H1 (cell line): ENCODE results near the gene NBAS. TPM values are rescaled to one million over a fixed set of nuclear protein-coding genes. Genes with fewer than 3 reads are reported as not detected.

Source experiments
- ATF2 ChIP-seq: IDR thresholded peaks from 2 replicates; pipeline ENCODE4 v1.6.1; 2012; ENCODE audit warnings: low read length, inconsistent platforms
- KDM1A ChIP-seq: fragments of 200-600, 300-600 bp; sonication (generic); IDR thresholded peaks from 2 replicates; pipeline ENCODE4 v1.7.1; 2016; ENCODE audit warnings: mild to moderate bottlenecking, low read length, borderline replicate concordance
- RAD21 ChIP-seq, 2 experiments: IDR thresholded peaks in 1 of 2; conservative IDR thresholded peaks in 1 of 2; 2 replicates each; pipeline ENCODE4 v1.6.1; 2011; ENCODE audit warnings: low read depth in 2 of 2, low read length in 2 of 2, improper control_type of control experiment in 1 of 2, inconsistent platforms in 1 of 2, mild to moderate bottlenecking in 1 of 2, moderate library complexity in 1 of 2
- RXRA ChIP-seq: IDR thresholded peaks from 2 replicates; pipeline ENCODE4 v1.6.1; 2011; ENCODE audit warnings: low read depth, mild to moderate bottlenecking, low read length, moderate library complexity; ENCODE audit not compliant: insufficient read depth
- polyA plus RNA-seq, 7 experiments: library from polyadenylated mRNA; depleted of rRNA in 3 of 7; stranded (reverse) in 5 of 7; unstranded in 2 of 7; fragments of >200 nt in 5 of 7; fragments of 200-250 nt in 2 of 7; gene quantifications; 1 replicate in 5 of 7; 2 replicates in 1 of 7; 4 replicates in 1 of 7; pipeline versions ENCODE4 v1.2.1 to v1.2.3, GENCODE V29; 2011 to 2013; ENCODE audit warnings: missing spikeins in 2 of 7, mixed read lengths in 2 of 7
- total RNA-seq: library from RNA; stranded (reverse); fragmentation: NEBNext Ultra II Directional; extraction: Animal tissue kit (Norgen Biotek cat#: 25700); gene quantifications from 2 replicates; pipeline ENCODE4 v1.2.1, GENCODE V29; 2021
- TF ChIP-seq, protein P1 (sequence below): fragments of 300-600 bp; sonication (generic); IDR thresholded peaks from 2 replicates; pipeline ENCODE4 v1.7.1; 2012; ENCODE audit warnings: low read length, moderate library complexity, mild to moderate bottlenecking, inconsistent platforms; ENCODE audit not compliant: insufficient replicate concordance

Gene NBAS
- total and polyA plus RNA-seq, 2 of the 8 experiments (the other 6 are each of a cell fraction or from before 2014, with no cell fraction given) = 19.6 to 34.8 TPM

- TF ChIP-seq, protein P1, sequence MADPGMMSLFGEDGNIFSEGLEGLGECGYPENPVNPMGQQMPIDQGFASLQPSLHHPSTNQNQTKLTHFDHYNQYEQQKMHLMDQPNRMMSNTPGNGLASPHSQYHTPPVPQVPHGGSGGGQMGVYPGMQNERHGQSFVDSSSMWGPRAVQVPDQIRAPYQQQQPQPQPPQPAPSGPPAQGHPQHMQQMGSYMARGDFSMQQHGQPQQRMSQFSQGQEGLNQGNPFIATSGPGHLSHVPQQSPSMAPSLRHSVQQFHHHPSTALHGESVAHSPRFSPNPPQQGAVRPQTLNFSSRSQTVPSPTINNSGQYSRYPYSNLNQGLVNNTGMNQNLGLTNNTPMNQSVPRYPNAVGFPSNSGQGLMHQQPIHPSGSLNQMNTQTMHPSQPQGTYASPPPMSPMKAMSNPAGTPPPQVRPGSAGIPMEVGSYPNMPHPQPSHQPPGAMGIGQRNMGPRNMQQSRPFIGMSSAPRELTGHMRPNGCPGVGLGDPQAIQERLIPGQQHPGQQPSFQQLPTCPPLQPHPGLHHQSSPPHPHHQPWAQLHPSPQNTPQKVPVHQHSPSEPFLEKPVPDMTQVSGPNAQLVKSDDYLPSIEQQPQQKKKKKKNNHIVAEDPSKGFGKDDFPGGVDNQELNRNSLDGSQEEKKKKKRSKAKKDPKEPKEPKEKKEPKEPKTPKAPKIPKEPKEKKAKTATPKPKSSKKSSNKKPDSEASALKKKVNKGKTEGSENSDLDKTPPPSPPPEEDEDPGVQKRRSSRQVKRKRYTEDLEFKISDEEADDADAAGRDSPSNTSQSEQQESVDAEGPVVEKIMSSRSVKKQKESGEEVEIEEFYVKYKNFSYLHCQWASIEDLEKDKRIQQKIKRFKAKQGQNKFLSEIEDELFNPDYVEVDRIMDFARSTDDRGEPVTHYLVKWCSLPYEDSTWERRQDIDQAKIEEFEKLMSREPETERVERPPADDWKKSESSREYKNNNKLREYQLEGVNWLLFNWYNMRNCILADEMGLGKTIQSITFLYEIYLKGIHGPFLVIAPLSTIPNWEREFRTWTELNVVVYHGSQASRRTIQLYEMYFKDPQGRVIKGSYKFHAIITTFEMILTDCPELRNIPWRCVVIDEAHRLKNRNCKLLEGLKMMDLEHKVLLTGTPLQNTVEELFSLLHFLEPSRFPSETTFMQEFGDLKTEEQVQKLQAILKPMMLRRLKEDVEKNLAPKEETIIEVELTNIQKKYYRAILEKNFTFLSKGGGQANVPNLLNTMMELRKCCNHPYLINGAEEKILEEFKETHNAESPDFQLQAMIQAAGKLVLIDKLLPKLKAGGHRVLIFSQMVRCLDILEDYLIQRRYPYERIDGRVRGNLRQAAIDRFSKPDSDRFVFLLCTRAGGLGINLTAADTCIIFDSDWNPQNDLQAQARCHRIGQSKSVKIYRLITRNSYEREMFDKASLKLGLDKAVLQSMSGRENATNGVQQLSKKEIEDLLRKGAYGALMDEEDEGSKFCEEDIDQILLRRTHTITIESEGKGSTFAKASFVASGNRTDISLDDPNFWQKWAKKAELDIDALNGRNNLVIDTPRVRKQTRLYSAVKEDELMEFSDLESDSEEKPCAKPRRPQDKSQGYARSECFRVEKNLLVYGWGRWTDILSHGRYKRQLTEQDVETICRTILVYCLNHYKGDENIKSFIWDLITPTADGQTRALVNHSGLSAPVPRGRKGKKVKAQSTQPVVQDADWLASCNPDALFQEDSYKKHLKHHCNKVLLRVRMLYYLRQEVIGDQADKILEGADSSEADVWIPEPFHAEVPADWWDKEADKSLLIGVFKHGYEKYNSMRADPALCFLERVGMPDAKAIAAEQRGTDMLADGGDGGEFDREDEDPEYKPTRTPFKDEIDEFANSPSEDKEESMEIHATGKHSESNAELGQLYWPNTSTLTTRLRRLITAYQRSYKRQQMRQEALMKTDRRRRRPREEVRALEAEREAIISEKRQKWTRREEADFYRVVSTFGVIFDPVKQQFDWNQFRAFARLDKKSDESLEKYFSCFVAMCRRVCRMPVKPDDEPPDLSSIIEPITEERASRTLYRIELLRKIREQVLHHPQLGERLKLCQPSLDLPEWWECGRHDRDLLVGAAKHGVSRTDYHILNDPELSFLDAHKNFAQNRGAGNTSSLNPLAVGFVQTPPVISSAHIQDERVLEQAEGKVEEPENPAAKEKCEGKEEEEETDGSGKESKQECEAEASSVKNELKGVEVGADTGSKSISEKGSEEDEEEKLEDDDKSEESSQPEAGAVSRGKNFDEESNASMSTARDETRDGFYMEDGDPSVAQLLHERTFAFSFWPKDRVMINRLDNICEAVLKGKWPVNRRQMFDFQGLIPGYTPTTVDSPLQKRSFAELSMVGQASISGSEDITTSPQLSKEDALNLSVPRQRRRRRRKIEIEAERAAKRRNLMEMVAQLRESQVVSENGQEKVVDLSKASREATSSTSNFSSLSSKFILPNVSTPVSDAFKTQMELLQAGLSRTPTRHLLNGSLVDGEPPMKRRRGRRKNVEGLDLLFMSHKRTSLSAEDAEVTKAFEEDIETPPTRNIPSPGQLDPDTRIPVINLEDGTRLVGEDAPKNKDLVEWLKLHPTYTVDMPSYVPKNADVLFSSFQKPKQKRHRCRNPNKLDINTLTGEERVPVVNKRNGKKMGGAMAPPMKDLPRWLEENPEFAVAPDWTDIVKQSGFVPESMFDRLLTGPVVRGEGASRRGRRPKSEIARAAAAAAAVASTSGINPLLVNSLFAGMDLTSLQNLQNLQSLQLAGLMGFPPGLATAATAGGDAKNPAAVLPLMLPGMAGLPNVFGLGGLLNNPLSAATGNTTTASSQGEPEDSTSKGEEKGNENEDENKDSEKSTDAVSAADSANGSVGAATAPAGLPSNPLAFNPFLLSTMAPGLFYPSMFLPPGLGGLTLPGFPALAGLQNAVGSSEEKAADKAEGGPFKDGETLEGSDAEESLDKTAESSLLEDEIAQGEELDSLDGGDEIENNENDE = no peak
- TF ChIP-seq RXRA (no peak), RAD21 (IDR thresholded peaks at IDR 0.05 in 1 of 2, conservative IDR thresholded peaks at IDR 0.05 in 1 of 2; ENCODE audit: low read depth in 2 of 2, low read length in 2 of 2) (no peak), KDM1A (no peak), ATF2 (no peak)
Measured at GRCh38 chr2:15117409-15118050, 443.6 kb downstream of the NBAS start (continued).
